Neuronal stem cell (in vitro differentiated cells): ENCODE results near the gene TBATA.

Experiments used
- DNase-seq: peaks from one replicate; pipeline ENCODE4 v3.0.0-alpha.2; 2013; ENCODE audit warnings: low spot score
- H2AFZ ChIP-seq: one replicate; pipeline ENCODE4 v1.6.1; 2013; ENCODE audit warnings: mild to moderate bottlenecking, low read length, inconsistent platforms
- H2AK5ac ChIP-seq: 2 replicates; pipeline ENCODE4 v1.6.1; 2013; ENCODE audit warnings: low read depth, mild to moderate bottlenecking, inconsistent platforms, low read length, moderate library complexity, mixed read lengths
- H2BK120ac ChIP-seq: 2 replicates; pipeline ENCODE4 v1.6.1; 2013; ENCODE audit warnings: low read depth, mild to moderate bottlenecking, inconsistent platforms, low read length, moderate library complexity, mixed read lengths
- H2BK12ac ChIP-seq: one replicate; pipeline ENCODE4 v1.6.1; 2013; ENCODE audit warnings: low read length, inconsistent platforms
- H2BK15ac ChIP-seq: 2 replicates; pipeline ENCODE4 v1.6.1; 2013; ENCODE audit warnings: mild to moderate bottlenecking, low read length, inconsistent platforms, mixed read lengths
- H2BK5ac ChIP-seq: one replicate; pipeline ENCODE4 v1.6.1; 2013; ENCODE audit warnings: inconsistent platforms, mild to moderate bottlenecking, low read length, moderate library complexity
- H3K14ac ChIP-seq: one replicate; pipeline ENCODE4 v1.6.1; 2013; ENCODE audit warnings: low read length, inconsistent platforms
- H3K18ac ChIP-seq: 2 replicates; pipeline ENCODE4 v1.6.1; 2013; ENCODE audit warnings: low read length, inconsistent platforms
- H3K23ac ChIP-seq: 2 replicates; pipeline ENCODE4 v1.6.1; 2013; ENCODE audit warnings: low read depth, mild to moderate bottlenecking, mixed read lengths, low read length, inconsistent platforms; ENCODE audit not compliant: poor library complexity
- H3K27ac ChIP-seq: replicated peaks from 3 replicates; pipeline ENCODE4 v1.5.1; 2013; ENCODE audit warnings: low read length, inconsistent platforms
- H3K27me3 ChIP-seq, 3 experiments: 2 replicates each; pipeline ENCODE4 v1.6.1; 2013; ENCODE audit warnings: low read length in 3 of 3, mild to moderate bottlenecking in 2 of 3, inconsistent platforms in 1 of 3, low read depth in 1 of 3, mixed read lengths in 1 of 3, moderate library complexity in 1 of 3; ENCODE audit not compliant: control insufficient read depth in 3 of 3, insufficient read depth in 3 of 3
- H3K36me3 ChIP-seq, 2 donors: replicated peaks in 1 of 2; 2 replicates each; pipeline ENCODE4 v1.6.1; 2013; ENCODE audit warnings: low read length in 2 of 2; ENCODE audit not compliant: control insufficient read depth in 2 of 2, insufficient read depth in 2 of 2
- H3K4ac ChIP-seq: 2 replicates; pipeline ENCODE4 v1.6.1; 2013; ENCODE audit warnings: inconsistent platforms, mild to moderate bottlenecking, low read length, moderate library complexity
- H3K4me1 ChIP-seq, 2 donors: 1 replicate in 1 of 2; 2 replicates in 1 of 2; pipeline ENCODE4 v1.6.1; 2013; ENCODE audit warnings: low read length in 2 of 2, low read depth in 1 of 2; ENCODE audit not compliant: control insufficient read depth in 2 of 2, insufficient read depth in 1 of 2
- H3K4me2 ChIP-seq: one replicate; pipeline ENCODE4 v1.6.1; 2013; ENCODE audit warnings: mild to moderate bottlenecking, low read length, inconsistent platforms; ENCODE audit not compliant: insufficient read depth, poor library complexity, severe bottlenecking
- H3K4me3 ChIP-seq, 2 donors: 2 replicates each; pipeline ENCODE4 v1.5.1; 2013; ENCODE audit warnings: low read length in 2 of 2, mild to moderate bottlenecking in 2 of 2, inconsistent platforms in 1 of 2, moderate library complexity in 1 of 2
- H3K79me1 ChIP-seq: one replicate; pipeline ENCODE4 v1.6.1; 2013; ENCODE audit warnings: low read depth, mild to moderate bottlenecking, inconsistent platforms, low read length, moderate library complexity
- H3K9ac ChIP-seq: one replicate; pipeline ENCODE4 v1.6.1; 2013; ENCODE audit warnings: mild to moderate bottlenecking, low read depth, low read length, inconsistent platforms; ENCODE audit not compliant: poor library complexity
- H3K9me3 ChIP-seq, 2 donors: replicated peaks in 1 of 2; 2 replicates each; pipeline versions ENCODE3 to v1.6.1; 2013; ENCODE audit warnings: low read length in 2 of 2, mild to moderate bottlenecking in 2 of 2, inconsistent platforms in 1 of 2, low read depth in 1 of 2, mixed read lengths in 1 of 2, moderate library complexity in 1 of 2; ENCODE audit not compliant: control insufficient read depth in 2 of 2, insufficient read depth in 1 of 2
- H4K8ac ChIP-seq: one replicate; pipeline ENCODE4 v1.6.1; 2013; ENCODE audit warnings: low read depth, mild to moderate bottlenecking, inconsistent platforms, low read length, moderate library complexity
- H4K91ac ChIP-seq: one replicate; pipeline ENCODE4 v1.6.1; 2013; ENCODE audit warnings: low read length, low read depth, mild to moderate bottlenecking, inconsistent platforms; ENCODE audit not compliant: poor library complexity
- WGBS, 2 donors: extraction: QIAGEN DNeasy Blood & Tissue Kit; methylation state at CpG; one replicate each; pipeline ENCODE4 v1.1.7; 2013; ENCODE audit warnings: missing lambda C conversion rate in 2 of 2, mixed read lengths in 1 of 2; ENCODE audit not compliant: insufficient read length in 2 of 2, insufficient replicate concordance in 1 of 2; ENCODE audit errors: extremely low coverage in 2 of 2; 5-methylcytosine and 5-hydroxymethylcytosine counted together

The TBATA gene

GRCh38 chr10:70780772-70781171 lies 4.4 kb downstream of the TBATA start:
- no peak overlapping the region for H3K4ac ChIP-seq
- no peak overlapping the region for H2BK12ac ChIP-seq
- DNase-seq = no peak
- H2BK5ac ChIP-seq = no peak overlapping the region
- H3K9ac ChIP-seq = no peak overlapping the region
- no peak overlapping the region for H2BK120ac ChIP-seq
- no peaks in the 10 kb centered on the region for H3K9me3 ChIP-seq
- no peak overlapping the region for H2AFZ ChIP-seq
- no peak overlapping the region for H3K18ac ChIP-seq
- H3K4me2 ChIP-seq = no peak overlapping the region
- no peak overlapping the region for H3K14ac ChIP-seq
- no peak overlapping the region for H3K23ac ChIP-seq
- no peaks in the 10 kb centered on the region for H3K36me3 ChIP-seq
- no peak overlapping the region for H3K4me3 ChIP-seq
- no peak overlapping the region for H4K8ac ChIP-seq
- no peak overlapping the region for H2BK15ac ChIP-seq
- peaks cover 0 to 7% of the 10 kb centered on the region in 2 donors for H3K4me1 ChIP-seq
- H3K27ac ChIP-seq = no peak overlapping the region
- no peaks in the 10 kb centered on the region for H3K79me1 ChIP-seq
- no peak overlapping the region for H2AK5ac ChIP-seq
- H3K27me3 ChIP-seq = peaks cover 0 to 52% (median 1%) of the 10 kb centered on the region in 3 experiments
- WGBS, 2 donors = no CpG with 5 or more reads among the region's 4 CpGs
- no peak overlapping the region for H4K91ac ChIP-seq

GRCh38 chr10:70780370-70780760 lies 4.8 kb downstream of the TBATA start:
- no peak overlapping the region for H2AK5ac ChIP-seq
- H3K36me3 ChIP-seq = no peaks in the 10 kb centered on the region
- H3K9me3 ChIP-seq = no peaks in the 10 kb centered on the region
- H4K91ac ChIP-seq = no peak overlapping the region
- no peak for DNase-seq
- no peak overlapping the region for H2BK120ac ChIP-seq
- H4K8ac ChIP-seq = no peak overlapping the region
- H3K27me3 ChIP-seq = peaks cover 0 to 53% (median 1%) of the 10 kb centered on the region in 3 experiments
- peaks cover 0 to 7% of the 10 kb centered on the region in 2 donors for H3K4me1 ChIP-seq
- WGBS, 2 donors = no CpG with 5 or more reads among the region's 9 CpGs
- no peak overlapping the region for H3K23ac ChIP-seq
- H3K4me3 ChIP-seq = no peak overlapping the region
- no peak overlapping the region for H2AFZ ChIP-seq
- no peak overlapping the region for H2BK15ac ChIP-seq
- no peak overlapping the region for H3K4me2 ChIP-seq
- H3K18ac ChIP-seq = no peak overlapping the region
- no peak overlapping the region for H2BK12ac ChIP-seq
- no peak overlapping the region for H3K9ac ChIP-seq
- H2BK5ac ChIP-seq = no peak overlapping the region
- no peak overlapping the region for H3K4ac ChIP-seq
- H3K79me1 ChIP-seq = no peaks in the 10 kb centered on the region
- H3K27ac ChIP-seq = no peak overlapping the region
- no peak overlapping the region for H3K14ac ChIP-seq

- no peak overlapping the region for H3K4me2 ChIP-seq
- H3K4ac ChIP-seq = no peak overlapping the region
- H3K14ac ChIP-seq = no peak overlapping the region
- no peak overlapping the region for H3K4me3 ChIP-seq
- H2BK15ac ChIP-seq = peak overlapping the region; percentile 59
- H2BK12ac ChIP-seq = no peak overlapping the region
- H3K27me3 ChIP-seq = peaks cover 0 to 49% (median 1%) of the 10 kb centered on the region in 3 experiments
- no peaks in the 10 kb centered on the region for H3K36me3 ChIP-seq
- peak overlapping the region; percentile 19 for H2AK5ac ChIP-seq
- H3K18ac ChIP-seq = peak overlapping the region; percentile 52
- H3K79me1 ChIP-seq = no peaks in the 10 kb centered on the region
- peaks cover 0 to 5% of the 10 kb centered on the region in 2 donors for H3K4me1 ChIP-seq
- no CpG with 5 or more reads among the region's 16 CpGs for WGBS, 2 donors
- no peaks in the 10 kb centered on the region for H3K9me3 ChIP-seq
- DNase-seq = no peak
- H3K27ac ChIP-seq = no peak overlapping the region
- no peak overlapping the region for H2BK120ac ChIP-seq
- H3K23ac ChIP-seq = no peak overlapping the region
- no peak overlapping the region for H2AFZ ChIP-seq
- no peak overlapping the region for H2BK5ac ChIP-seq
- H4K91ac ChIP-seq = no peak overlapping the region
- no peak overlapping the region for H3K9ac ChIP-seq
- H4K8ac ChIP-seq = no peak overlapping the region
These were observed 5.4 kb downstream of the TBATA start for GRCh38 chr10:70779511-70780369.

- Histone ChIP-seq H3K9ac (no peak overlapping the region), H4K91ac (no peak overlapping the region), H3K14ac (peak overlapping the region; percentile 63), H2BK5ac (no peak overlapping the region), H2BK120ac (no peak overlapping the region), H3K4me3 (no peak overlapping the region), H3K27ac (no peak overlapping the region), H2BK15ac (peak overlapping the region; percentile 59), H2BK12ac (no peak overlapping the region), H3K79me1 (no peaks in the 10 kb centered on the region), H2AK5ac (no peak overlapping the region), H3K23ac (no peak overlapping the region), H4K8ac (no peak overlapping the region), H3K36me3 (no peaks in the 10 kb centered on the region), H3K18ac (peak overlapping the region; percentile 86), H3K4me2 (no peak overlapping the region), H2AFZ (no peak overlapping the region), H3K4me1 (peaks cover 0 to 5% of the 10 kb centered on the region in 2 donors), H3K9me3 (no peaks in the 10 kb centered on the region), H3K4ac (no peak overlapping the region), H3K27me3 (peaks cover 0 to 42% (median 1%) of the 10 kb centered on the region in 3 experiments)
- DNase-seq = no peak
- no CpG with 5 or more reads among the region's 2 CpGs for WGBS, 2 donors
These were observed 6.1 kb downstream of the TBATA start for GRCh38 chr10:70779088-70779487.
